OCI-LY7 (cell line): ENCODE results near the gene PDHX. TPM values are rescaled to one million over a fixed set of nuclear protein-coding genes. Genes with fewer than 3 reads are reported as not detected.
A peak's percentile ranks its signal among the peaks of the same experiment; 100 is the strongest.

ENCODE experiments used
- BruUV-seq: library from RNA; stranded (reverse); fragments of 400-500 nt; replicated peaks from 2 replicates; lab custom pipeline; 2021; lab: Mats Ljungman, UMichigan
- CTCF ChIA-PET: fragments of 300-600 bp; sonication (Branson Sonifier 250); formaldehyde crosslinking; loops from one replicate; lab custom pipeline; 2022; ENCODE audit warnings: antibody characterized with exemption; ENCODE audit not compliant: unreplicated experiment; lab: Charles Lee
- POLR2A ChIA-PET: fragments of 300-600 bp; sonication (Branson Sonifier 250); formaldehyde crosslinking; loops from one replicate; lab custom pipeline; 2022; ENCODE audit warnings: antibody characterized with exemption; lab: Charles Lee
- DNase-seq: peaks from one replicate; pipeline ENCODE4 v3.0.0-alpha.2; 2015; ENCODE audit warnings: low spot score
- H2AFZ ChIP-seq: fragments of 200-600 bp; sonication (generic), shearing (Covaris generic); 2 replicates; pipeline ENCODE4 v1.6.1; 2014; ENCODE audit warnings: mild to moderate bottlenecking, antibody characterized with exemption, low read length, moderate library complexity
- H3K27ac ChIP-seq: fragments of 200-600 bp; sonication (generic); 2 replicates; pipeline ENCODE4 v1.5.1; 2014; ENCODE audit warnings: mixed run types, low read depth, mild to moderate bottlenecking, moderate library complexity, low read length, inconsistent platforms; ENCODE audit not compliant: poor library complexity, severe bottlenecking
- H3K36me3 ChIP-seq: fragments of 200-600 bp; sonication (generic); 2 replicates; pipeline ENCODE4 v1.6.1; 2014; ENCODE audit warnings: mild to moderate bottlenecking, antibody characterized with exemption, low read length, moderate library complexity, mixed read lengths; ENCODE audit not compliant: insufficient read depth
- H3K4me1 ChIP-seq: fragments of 200-600 bp; sonication (generic); 2 replicates; pipeline ENCODE4 v1.5.1; 2014; ENCODE audit warnings: mild to moderate bottlenecking, low read length; ENCODE audit not compliant: insufficient read depth, poor library complexity, severe bottlenecking
- H3K4me2 ChIP-seq: fragments of 200-600 bp; sonication (generic); 2 replicates; pipeline ENCODE4 v1.6.1; 2014; ENCODE audit warnings: mild to moderate bottlenecking, low read length
- H3K4me3 ChIP-seq: fragments of 200-600 bp; sonication (generic); 2 replicates; pipeline ENCODE4 v1.5.1; 2014; ENCODE audit warnings: mild to moderate bottlenecking, low read depth, low read length; ENCODE audit not compliant: poor library complexity, severe bottlenecking
- H3K79me2 ChIP-seq: fragments of 200-600 bp; sonication (generic); 2 replicates; pipeline ENCODE4 v1.6.1; 2016; ENCODE audit warnings: low read depth, mild to moderate bottlenecking, low read length, moderate library complexity, mixed read lengths; ENCODE audit not compliant: insufficient read depth
- H3K9me2 ChIP-seq: fragments of 200-600 bp; sonication (generic); 2 replicates; pipeline ENCODE4 v1.6.1; 2016; ENCODE audit warnings: mild to moderate bottlenecking, low read length, mixed read lengths; ENCODE audit not compliant: insufficient read depth
- H3K9me3 ChIP-seq: fragments of 200-600 bp; sonication (generic); 2 replicates; pipeline ENCODE4 v1.6.1; 2014; ENCODE audit warnings: mild to moderate bottlenecking, mixed run types, low read length, mixed read lengths
- H4K20me1 ChIP-seq: fragments of 200-600 bp; sonication (generic); 2 replicates; pipeline ENCODE4 v1.6.1; 2014; ENCODE audit warnings: mild to moderate bottlenecking, antibody characterized with exemption, low read length, moderate library complexity, mixed read lengths; ENCODE audit not compliant: insufficient read depth
- CTCF ChIP-seq: fragments of 200-600 bp; sonication (generic); conservative IDR thresholded peaks from 2 replicates; pipeline ENCODE4 v1.5.1; 2014; ENCODE audit warnings: mild to moderate bottlenecking, antibody characterized with exemption, low read length, moderate library complexity, mixed read lengths
- EZH2phosphoT487 ChIP-seq: fragments of 200-600 bp; sonication (generic); IDR thresholded peaks from 2 replicates; pipeline ENCODE4 v1.6.1; 2018; ENCODE audit warnings: low read depth, borderline replicate concordance, mild to moderate bottlenecking, mixed run types, antibody characterized with exemption, low read length, moderate library complexity, mixed read lengths
- intact Hi-C: fragments of 100-400 bp; cut with micrococcal nuclease; formaldehyde crosslinking; loops from one replicate; pipeline ENCODE4 v1.10.0; 2022; ENCODE audit not compliant: unreplicated experiment
- total RNA-seq, 2 experiments: library from RNA; depleted of rRNA in 1 of 2; stranded (reverse); fragments of >200 nt in 1 of 2; shearing (Covaris generic) in 1 of 2; gene quantifications; 2 replicates each; pipeline ENCODE4 v1.2.3, GENCODE V29; 2014 to 2022

Gene PDHX
- total RNA-seq, 2 experiments from 2014 or later, result 18.0 to 50.9 TPM

GRCh38 chr11:35039076-35039475 is 122.7 kb downstream of the PDHX start:
- Histone ChIP-seq H2AFZ (no peak overlapping the region), H3K4me1 (peaks cover 6% of the 10 kb centered on the region), H3K4me3 (no peak overlapping the region), H3K27ac (no peak overlapping the region), H3K9me2 (no peaks in the 10 kb centered on the region; the same call in 1 of the 2 replicates), H3K9me3 (no peaks in the 10 kb centered on the region), H3K4me2 (no peak overlapping the region), H4K20me1 (no peaks in the 10 kb centered on the region), H3K36me3 (no peaks in the 10 kb centered on the region), H3K79me2 (no peaks in the 10 kb centered on the region)
- intact Hi-C loops, result no loop called here
- no peak for DNase-seq
- TF ChIP-seq EZH2phosphoT487, result no peak
- TF ChIP-seq CTCF, result no peak
- ChIA-PET CTCF (no interaction called here), POLR2A (interaction anchor here (0.5 to 0.7 kb wide), 2 partner anchors 32 to 111 kb away, joined by 3 read pairs; no protein-coding TSS in a partner anchor)
- BruUV-seq, result no TSS peak

- no peaks in the 10 kb centered on the region for H4K20me1 ChIP-seq
- H3K4me1 ChIP-seq, result peaks cover 6% of the 10 kb centered on the region
- no peak for TF ChIP-seq CTCF
- no peak for TF ChIP-seq EZH2phosphoT487
- H3K4me3 ChIP-seq, result no peak overlapping the region
- BruUV-seq, result no TSS peak
- no peak overlapping the region for H3K27ac ChIP-seq
- no peaks in the 10 kb centered on the region for H3K9me3 ChIP-seq
- no peaks in the 10 kb centered on the region; the same call in 1 of the 2 replicates for H3K9me2 ChIP-seq
- no peaks in the 10 kb centered on the region for H3K79me2 ChIP-seq
- no peak for DNase-seq
- intact Hi-C loops, result no loop called here
- ChIA-PET POLR2A (interaction anchor here (0.5 to 2.6 kb wide), 9 partner anchors 8 to 143 kb away, joined by 3 to 17 read pairs (median 5); no protein-coding TSS in a partner anchor), CTCF (interaction anchor here (1.1 kb wide), 1 partner anchor 108 kb away, joined by 3 read pairs; no protein-coding TSS in a partner anchor)
- H3K36me3 ChIP-seq, result no peaks in the 10 kb centered on the region
- peak overlapping the region; percentile 8; the same call in 1 of the 2 replicates for H2AFZ ChIP-seq
- peak overlapping the region; percentile 40 for H3K4me2 ChIP-seq
These were observed 124.0 kb downstream of the PDHX start for GRCh38 chr11:35040221-35040942.
